Karpas-422 (cell line): Measurements from ENCODE around the gene NXPH2. TPM values are rescaled to one million over a fixed set of nuclear protein-coding genes. Genes with fewer than 3 reads are reported as not detected.

Source experiments
- DNase-seq: peaks from one replicate; pipeline ENCODE4 v3.0.0-alpha.2; 2015
- H2AFZ ChIP-seq: fragments of 200-600 bp; sonication (generic); 2 replicates; pipeline ENCODE4 v1.6.1; 2014; ENCODE audit warnings: antibody characterized with exemption, low read length, mixed read lengths
- H3K27ac ChIP-seq: fragments of 200-600 bp; sonication (generic); 2 replicates; pipeline ENCODE4 v1.5.1; 2014; ENCODE audit warnings: mild to moderate bottlenecking, low read length, moderate library complexity
- H3K27me3 ChIP-seq: fragments of 200-600 bp; sonication (generic); 2 replicates; pipeline ENCODE4 v1.6.1; 2014; ENCODE audit warnings: low read length, mixed read lengths
- H3K36me3 ChIP-seq: fragments of 200-600 bp; sonication (generic); 2 replicates; pipeline ENCODE4 v1.6.1; 2014; ENCODE audit warnings: low read length, mixed read lengths; ENCODE audit not compliant: insufficient read depth
- H3K4me1 ChIP-seq: fragments of 200-600 bp; sonication (generic); 2 replicates; pipeline ENCODE4 v1.6.1; 2014; ENCODE audit warnings: mild to moderate bottlenecking, low read length, mixed read lengths
- H3K4me2 ChIP-seq: fragments of 200-600 bp; sonication (generic); 2 replicates; pipeline ENCODE4 v1.6.1; 2014; ENCODE audit warnings: low read length, low read depth, mild to moderate bottlenecking; ENCODE audit not compliant: poor library complexity, severe bottlenecking
- H3K4me3 ChIP-seq: fragments of 200-600 bp; sonication (generic); 2 replicates; pipeline ENCODE4 v1.5.1; 2014; ENCODE audit warnings: mild to moderate bottlenecking, antibody characterized with exemption, low read length, mixed read lengths
- H3K79me2 ChIP-seq: fragments of 200-600 bp; sonication (generic); 2 replicates; pipeline ENCODE4 v1.6.1; 2014; ENCODE audit warnings: mild to moderate bottlenecking, low read length, mixed read lengths
- H3K9ac ChIP-seq: fragments of 200-600 bp; sonication (generic); 2 replicates; pipeline ENCODE4 v1.6.0; 2014; ENCODE audit warnings: low read length
- H3K9me2 ChIP-seq: fragments of 200-600 bp; sonication (generic), shearing (Covaris generic); replicated peaks from 2 replicates; pipeline ENCODE4 v1.6.0; 2014; ENCODE audit warnings: mild to moderate bottlenecking, low read length, moderate library complexity; ENCODE audit not compliant: insufficient read depth
- H3K9me3 ChIP-seq: fragments of 300-700, 200-600 bp; sonication (generic); 2 replicates; pipeline ENCODE4 v1.6.1; 2014; ENCODE audit warnings: low read length, mixed read lengths
- H4K20me1 ChIP-seq: fragments of 200-600 bp; sonication (generic); 2 replicates; pipeline ENCODE4 v1.6.1; 2014; ENCODE audit warnings: mild to moderate bottlenecking, antibody characterized with exemption, low read length, low read depth; ENCODE audit not compliant: insufficient read depth
- total RNA-seq: library from RNA; depleted of rRNA; stranded (reverse); fragments of >200 nt; shearing (Covaris generic); gene quantifications from 2 replicates; pipeline ENCODE4 v1.2.3, GENCODE V29; 2014; ENCODE audit warnings: low replicate concordance

Gene NXPH2
- total RNA-seq, 1 experiment from 2014 or later: not detected

- no peak for DNase-seq
- no peaks in the 10 kb centered on the region for H3K36me3 ChIP-seq
- no peaks in the 10 kb centered on the region for H3K9me3 ChIP-seq
- H3K4me3 ChIP-seq: no peak overlapping the region
- H3K4me1 ChIP-seq: peaks cover 6% of the 10 kb centered on the region
- H4K20me1 ChIP-seq: no peaks in the 10 kb centered on the region
- no peaks in the 10 kb centered on the region for H3K79me2 ChIP-seq
- no peak overlapping the region for H3K4me2 ChIP-seq
- no peak overlapping the region for H3K9ac ChIP-seq
- H3K27me3 ChIP-seq: no peaks in the 10 kb centered on the region
- no peak overlapping the region for H3K27ac ChIP-seq
- H3K9me2 ChIP-seq: no peaks in the 10 kb centered on the region
- no peak overlapping the region for H2AFZ ChIP-seq
Observed at GRCh38 chr2:138698428-138698827, 81.8 kb downstream of the NXPH2 start.

GRCh38 chr2:138691667-138692066, 88.5 kb downstream of the NXPH2 start:
- Histone ChIP-seq H3K4me3 (no peak overlapping the region), H3K79me2 (no peaks in the 10 kb centered on the region), H3K4me1 (no peaks in the 10 kb centered on the region), H3K27ac (no peak overlapping the region), H3K9me2 (no peaks in the 10 kb centered on the region), H2AFZ (no peak overlapping the region), H3K9ac (no peak overlapping the region), H3K9me3 (no peaks in the 10 kb centered on the region), H3K27me3 (no peaks in the 10 kb centered on the region), H4K20me1 (no peaks in the 10 kb centered on the region), H3K36me3 (no peaks in the 10 kb centered on the region), H3K4me2 (no peak overlapping the region)
- no peak for DNase-seq

- H3K4me3 ChIP-seq: no peak overlapping the region
- no peak overlapping the region for H3K27ac ChIP-seq
- H4K20me1 ChIP-seq: no peaks in the 10 kb centered on the region
- no peaks in the 10 kb centered on the region for H3K9me2 ChIP-seq
- no peaks in the 10 kb centered on the region for H3K79me2 ChIP-seq
- no peak for DNase-seq
- H3K4me1 ChIP-seq: no peaks in the 10 kb centered on the region
- no peaks in the 10 kb centered on the region for H3K27me3 ChIP-seq
- H3K36me3 ChIP-seq: no peaks in the 10 kb centered on the region
- H3K9me3 ChIP-seq: no peaks in the 10 kb centered on the region
- no peak overlapping the region for H2AFZ ChIP-seq
- H3K4me2 ChIP-seq: no peak overlapping the region
- no peak overlapping the region for H3K9ac ChIP-seq
Observed at GRCh38 chr2:138689705-138690104, 90.5 kb downstream of the NXPH2 start.

GRCh38 chr2:138682163-138682562, 98.0 kb downstream of the NXPH2 start:
- Histone ChIP-seq H3K27me3 (no peaks in the 10 kb centered on the region), H3K36me3 (no peaks in the 10 kb centered on the region), H3K4me2 (no peak overlapping the region), H3K79me2 (no peaks in the 10 kb centered on the region), H3K4me3 (no peak overlapping the region), H3K9me3 (no peaks in the 10 kb centered on the region), H2AFZ (no peak overlapping the region), H3K4me1 (no peaks in the 10 kb centered on the region), H3K9me2 (no peaks in the 10 kb centered on the region), H4K20me1 (no peaks in the 10 kb centered on the region), H3K9ac (no peak overlapping the region), H3K27ac (no peak overlapping the region)
- DNase-seq: no peak

- H3K4me1 ChIP-seq: no peaks in the 10 kb centered on the region
- H3K27me3 ChIP-seq: no peaks in the 10 kb centered on the region
- no peak overlapping the region for H3K9ac ChIP-seq
- no peaks in the 10 kb centered on the region for H3K79me2 ChIP-seq
- H3K9me3 ChIP-seq: no peaks in the 10 kb centered on the region
- H3K9me2 ChIP-seq: no peaks in the 10 kb centered on the region
- H3K36me3 ChIP-seq: no peaks in the 10 kb centered on the region
- DNase-seq: no peak
- H3K4me2 ChIP-seq: no peak overlapping the region
- H2AFZ ChIP-seq: no peak overlapping the region
- H3K4me3 ChIP-seq: no peak overlapping the region
- H3K27ac ChIP-seq: no peak overlapping the region
- H4K20me1 ChIP-seq: no peaks in the 10 kb centered on the region
Observed at GRCh38 chr2:138677221-138677620, 103.0 kb downstream of the NXPH2 start.

- no peaks in the 10 kb centered on the region for H4K20me1 ChIP-seq
- no peaks in the 10 kb centered on the region for H3K36me3 ChIP-seq
- H3K9ac ChIP-seq: no peak overlapping the region
- H3K27me3 ChIP-seq: no peaks in the 10 kb centered on the region
- no peak overlapping the region for H3K27ac ChIP-seq
- DNase-seq: no peak
- H3K4me2 ChIP-seq: no peak overlapping the region
- no peaks in the 10 kb centered on the region for H3K79me2 ChIP-seq
- H3K4me3 ChIP-seq: no peak overlapping the region
- H3K9me2 ChIP-seq: no peaks in the 10 kb centered on the region
- no peak overlapping the region for H2AFZ ChIP-seq
- H3K9me3 ChIP-seq: no peaks in the 10 kb centered on the region
- no peaks in the 10 kb centered on the region for H3K4me1 ChIP-seq
Observed at GRCh38 chr2:138676619-138677021, 103.6 kb downstream of the NXPH2 start.

GRCh38 chr2:138671566-138671965, 108.6 kb downstream of the NXPH2 start:
- H3K79me2 ChIP-seq: no peaks in the 10 kb centered on the region
- no peak for DNase-seq
- H2AFZ ChIP-seq: no peak overlapping the region
- no peaks in the 10 kb centered on the region for H4K20me1 ChIP-seq
- no peak overlapping the region for H3K9ac ChIP-seq
- no peak overlapping the region for H3K4me2 ChIP-seq
- no peaks in the 10 kb centered on the region for H3K36me3 ChIP-seq
- H3K4me3 ChIP-seq: no peak overlapping the region
- H3K4me1 ChIP-seq: no peaks in the 10 kb centered on the region
- no peak overlapping the region for H3K27ac ChIP-seq
- no peaks in the 10 kb centered on the region for H3K27me3 ChIP-seq
- no peaks in the 10 kb centered on the region for H3K9me2 ChIP-seq
- H3K9me3 ChIP-seq: no peaks in the 10 kb centered on the region

GRCh38 chr2:138670734-138671133, 109.5 kb downstream of the NXPH2 start:
- no peaks in the 10 kb centered on the region for H3K36me3 ChIP-seq
- H3K9me2 ChIP-seq: no peaks in the 10 kb centered on the region
- H3K27me3 ChIP-seq: no peaks in the 10 kb centered on the region
- no peak overlapping the region for H3K4me3 ChIP-seq
- H3K4me1 ChIP-seq: no peaks in the 10 kb centered on the region
- H3K9ac ChIP-seq: no peak overlapping the region
- no peak overlapping the region for H3K4me2 ChIP-seq
- H3K27ac ChIP-seq: no peak overlapping the region
- no peak for DNase-seq
- H4K20me1 ChIP-seq: no peaks in the 10 kb centered on the region
- H3K79me2 ChIP-seq: no peaks in the 10 kb centered on the region
- H2AFZ ChIP-seq: no peak overlapping the region
- H3K9me3 ChIP-seq: no peaks in the 10 kb centered on the region

GRCh38 chr2:138665937-138666336, 114.3 kb downstream of the NXPH2 start:
- Histone ChIP-seq H3K36me3 (no peaks in the 10 kb centered on the region), H3K9me3 (no peaks in the 10 kb centered on the region), H3K27ac (no peak overlapping the region), H3K27me3 (no peaks in the 10 kb centered on the region), H3K4me2 (no peak overlapping the region), H2AFZ (no peak overlapping the region), H3K79me2 (no peaks in the 10 kb centered on the region), H3K4me1 (no peaks in the 10 kb centered on the region), H3K4me3 (no peak overlapping the region), H3K9me2 (no peaks in the 10 kb centered on the region), H4K20me1 (no peaks in the 10 kb centered on the region), H3K9ac (no peak overlapping the region)
- DNase-seq: no peak
